Hepatocyte (in vitro differentiated cells): ENCODE data around the gene INPP5B.

ENCODE experiments used
- CTCF ChIP-seq: fragments of 200-600 bp; sonication (generic); IDR thresholded peaks from 2 replicates; pipeline ENCODE4 v1.5.1; 2016; ENCODE audit warnings: antibody characterized with exemption, mild to moderate bottlenecking; ENCODE audit not compliant: poor library complexity
- EZH2 ChIP-seq: fragments of 200-600 bp; sonication (generic); IDR thresholded peaks from 2 replicates; pipeline ENCODE4 v1.6.1; 2016; ENCODE audit warnings: antibody characterized with exemption, mild to moderate bottlenecking, borderline replicate concordance
- EZH2phosphoT487 ChIP-seq: fragments of 200-600 bp; sonication (generic); IDR thresholded peaks from one replicate; pipeline ENCODE4 v1.6.1; 2018; ENCODE audit warnings: antibody characterized with exemption, mild to moderate bottlenecking, low read depth, moderate library complexity; ENCODE audit not compliant: unreplicated experiment, severe bottlenecking

DNA sequence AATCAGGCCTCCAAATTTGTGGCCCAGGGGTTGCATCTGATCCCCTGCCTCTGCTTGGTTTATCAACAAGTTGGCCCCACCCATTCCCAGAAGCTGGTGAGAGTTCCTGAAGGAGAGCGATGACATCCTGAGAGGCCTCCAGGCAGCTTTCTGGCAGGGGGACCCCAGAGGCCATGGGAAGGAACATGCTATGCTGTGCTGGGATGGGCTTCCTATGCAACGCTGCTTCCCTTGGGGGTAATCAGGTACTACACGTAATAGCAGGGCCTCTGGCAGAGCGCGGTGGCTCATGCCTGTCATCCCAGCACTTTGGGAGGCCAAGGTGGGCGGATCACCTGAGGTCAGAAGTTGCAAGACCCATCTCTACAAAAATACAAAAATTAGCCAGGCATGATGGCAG lies 79.1 kb downstream of the INPP5B start:
- TF ChIP-seq CTCF (no peak), EZH2 (no peak), EZH2phosphoT487 (no peak)
